GM12878 (cell line): Measurements from ENCODE around the gene SPI1. TPM values are rescaled to one million over a fixed set of nuclear protein-coding genes. Genes with fewer than 3 reads are reported as not detected.

ENCODE experiments used
- ATF7 ChIP-seq: fragments of 450-650 bp; IDR thresholded peaks from 2 replicates; pipeline ENCODE4 v1.6.1; 2016; ENCODE audit warnings: low read depth, mild to moderate bottlenecking
- CHD4 ChIP-seq: fragments of 200-600 bp; sonication (generic); IDR thresholded peaks from 2 replicates; pipeline ENCODE4 v1.6.1; 2016; ENCODE audit warnings: mild to moderate bottlenecking
- EED ChIP-seq: sonication (generic); IDR thresholded peaks from 2 replicates; pipeline ENCODE4 v1.6.1; 2016; ENCODE audit warnings: antibody characterized with exemption, low read depth
- FOXK2 ChIP-seq: fragments of 450-650 bp; IDR thresholded peaks from 2 replicates; pipeline ENCODE4 v1.6.1; 2017; ENCODE audit warnings: mild to moderate bottlenecking, moderate library complexity
- HDGF ChIP-seq: fragments of 450-650 bp; IDR thresholded peaks from 2 replicates; pipeline ENCODE4 v1.6.1; 2016; ENCODE audit warnings: antibody characterized with exemption
- POU2F2 ChIP-seq: IDR thresholded peaks from 3 replicates; pipeline ENCODE4 v1.6.1; 2011; ENCODE audit warnings: low read depth, mild to moderate bottlenecking, low read length, borderline replicate concordance
- SREBF1 ChIP-seq: IDR thresholded peaks from 2 replicates; pipeline ENCODE4 v1.6.1; 2012; ENCODE audit warnings: mild to moderate bottlenecking, low read length
- TCF12 ChIP-seq: IDR thresholded peaks from 2 replicates; pipeline ENCODE4 v1.6.1; 2011; ENCODE audit warnings: low read depth, mild to moderate bottlenecking, low read length
- USF1 ChIP-seq: IDR thresholded peaks from 2 replicates; pipeline ENCODE4 v1.6.1; 2011; ENCODE audit warnings: borderline replicate concordance, low read depth, mild to moderate bottlenecking, moderate library complexity, mixed read lengths, low read length; ENCODE audit not compliant: insufficient read depth; ENCODE audit errors: extremely low read length
- polyA plus RNA-seq, 11 experiments: library from polyadenylated mRNA; depleted of rRNA in 4 of 11; unstranded in 6 of 11; stranded (reverse) in 5 of 11; fragments of >200 nt; fragmentation: Nextera tagmentation in 4 of 11; fragmentation: Illumina TruSeq in 1 of 11; extraction: Ambion mirVana in 4 of 11; extraction: Trizol in 1 of 11; gene quantifications; 1 replicate in 1 of 11; 2 replicates in 10 of 11; pipeline versions ENCODE4 v1.2.1 to v1.2.3, GENCODE V29; 2011 to 2016; ENCODE audit warnings: inconsistent platforms in 2 of 11, missing spikeins in 2 of 11, low read depth in 1 of 11
- total RNA-seq, 4 experiments: library from RNA; depleted of rRNA in 3 of 4; stranded (reverse); fragments of >200 nt in 3 of 4; fragmentation: Illumina TruSeq in 1 of 4; extraction: Trizol in 1 of 4; gene quantifications; 2 replicates each; pipeline versions ENCODE4 v1.2.1 to v1.2.3, GENCODE V29; 2013 to 2021
- TF ChIP-seq, protein P1 (sequence below): fragments of 450-650 bp; IDR thresholded peaks from 2 replicates; pipeline ENCODE4 v1.6.1; 2017; ENCODE audit warnings: mild to moderate bottlenecking

The SPI1 gene
- total and polyA plus RNA-seq, 10 of the 15 experiments (the other 5 are each of a cell fraction or from before 2014, with no cell fraction given): 0.05 to 31.1 (median 9.7) TPM

DNA sequence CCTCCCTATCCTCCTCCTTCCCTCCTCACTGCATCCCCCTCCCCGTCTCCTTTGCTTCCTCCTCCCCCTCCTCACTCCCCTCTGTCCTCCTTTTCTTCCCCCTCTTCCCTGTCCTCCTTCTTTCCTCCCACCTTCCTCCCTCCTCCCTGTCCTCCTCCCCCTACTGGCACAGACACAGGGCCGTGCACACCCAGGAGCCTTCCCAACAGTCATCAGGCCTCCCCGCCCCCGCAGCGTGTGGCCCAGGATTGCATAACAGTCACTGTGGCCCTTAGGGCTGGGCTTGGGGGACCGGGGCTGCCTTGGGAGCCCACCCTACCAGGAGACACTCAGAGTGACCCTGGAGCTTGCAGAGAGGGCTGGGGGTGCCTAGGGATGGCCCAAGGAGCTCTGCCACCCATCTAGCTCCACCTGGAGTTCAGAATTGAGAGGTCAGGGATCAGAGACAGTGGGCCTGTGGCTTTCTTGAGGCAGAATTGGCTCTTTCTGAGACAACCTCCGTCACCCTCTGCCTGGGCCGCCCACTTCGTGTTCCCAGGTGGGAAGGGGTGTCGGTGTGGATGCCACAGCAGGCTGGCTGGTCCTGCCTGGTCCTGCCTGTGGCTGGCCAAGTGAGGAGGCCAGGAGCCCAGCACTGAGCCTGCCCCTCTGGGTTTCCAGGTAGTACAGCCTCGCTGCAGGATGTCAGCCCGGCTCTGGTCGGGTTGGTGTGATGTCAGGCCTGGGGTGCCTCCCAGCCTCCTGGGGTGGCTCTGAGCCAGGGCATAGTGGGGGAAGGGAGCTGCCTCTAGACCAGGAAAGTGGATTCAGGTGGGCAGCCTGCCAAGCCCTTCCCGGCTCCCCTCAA lies 1.6 kb downstream of the SPI1 start (continued):
- TF ChIP-seq SREBF1: no peak
- TF ChIP-seq CHD4: no peak
- TF ChIP-seq EED: no peak
- TF ChIP-seq, protein P1, sequence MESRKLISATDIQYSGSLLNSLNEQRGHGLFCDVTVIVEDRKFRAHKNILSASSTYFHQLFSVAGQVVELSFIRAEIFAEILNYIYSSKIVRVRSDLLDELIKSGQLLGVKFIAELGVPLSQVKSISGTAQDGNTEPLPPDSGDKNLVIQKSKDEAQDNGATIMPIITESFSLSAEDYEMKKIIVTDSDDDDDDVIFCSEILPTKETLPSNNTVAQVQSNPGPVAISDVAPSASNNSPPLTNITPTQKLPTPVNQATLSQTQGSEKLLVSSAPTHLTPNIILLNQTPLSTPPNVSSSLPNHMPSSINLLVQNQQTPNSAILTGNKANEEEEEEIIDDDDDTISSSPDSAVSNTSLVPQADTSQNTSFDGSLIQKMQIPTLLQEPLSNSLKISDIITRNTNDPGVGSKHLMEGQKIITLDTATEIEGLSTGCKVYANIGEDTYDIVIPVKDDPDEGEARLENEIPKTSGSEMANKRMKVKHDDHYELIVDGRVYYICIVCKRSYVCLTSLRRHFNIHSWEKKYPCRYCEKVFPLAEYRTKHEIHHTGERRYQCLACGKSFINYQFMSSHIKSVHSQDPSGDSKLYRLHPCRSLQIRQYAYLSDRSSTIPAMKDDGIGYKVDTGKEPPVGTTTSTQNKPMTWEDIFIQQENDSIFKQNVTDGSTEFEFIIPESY: no peak
- TF ChIP-seq FOXK2: no peak
- TF ChIP-seq ATF7: no peak
- TF ChIP-seq POU2F2: no peak
- peak; percentile 63; the same call in 1 of the 2 replicates for TF ChIP-seq HDGF
- no peak for TF ChIP-seq USF1
- TF ChIP-seq TCF12: no peak
